H9 (cell line): ENCODE data around the gene POLK. TPM values are rescaled to one million over a fixed set of nuclear protein-coding genes. Genes with fewer than 3 reads are reported as not detected.

Experiments used
- DNase-seq: peaks from one replicate; pipeline ENCODE4 v3.0.0-alpha.2; 2017
- H2AFZ ChIP-seq: one replicate; pipeline ENCODE4 v1.6.1; 2013; ENCODE audit warnings: mild to moderate bottlenecking, low read length, control low read depth, moderate library complexity
- H2AK5ac ChIP-seq: 2 replicates; pipeline ENCODE4 v1.6.1; 2013; ENCODE audit warnings: low read length, control low read depth, mixed read lengths; ENCODE audit not compliant: insufficient read length
- H2BK120ac ChIP-seq: one replicate; pipeline ENCODE4 v1.6.1; 2013; ENCODE audit warnings: low read depth, mild to moderate bottlenecking, low read length, control low read depth, inconsistent platforms; ENCODE audit not compliant: poor library complexity, severe bottlenecking
- H2BK12ac ChIP-seq: 2 replicates; pipeline ENCODE4 v1.6.1; 2013; ENCODE audit warnings: low read length, control low read depth, mixed read lengths, low read depth; ENCODE audit not compliant: insufficient read length
- H2BK15ac ChIP-seq: 2 replicates; pipeline ENCODE4 v1.6.1; 2013; ENCODE audit warnings: low read depth, low read length, control low read depth
- H2BK20ac ChIP-seq: one replicate; pipeline ENCODE4 v1.6.1; 2013; ENCODE audit warnings: low read depth, mild to moderate bottlenecking, low read length, control low read depth, inconsistent platforms; ENCODE audit not compliant: poor library complexity, severe bottlenecking
- H2BK5ac ChIP-seq: 2 replicates; pipeline ENCODE4 v1.6.1; 2013; ENCODE audit warnings: low read length, control low read depth, mixed read lengths; ENCODE audit not compliant: insufficient read length
- H3K14ac ChIP-seq: 2 replicates; pipeline ENCODE4 v1.6.1; 2013; ENCODE audit warnings: low read length, control low read depth; ENCODE audit not compliant: insufficient read depth
- H3K18ac ChIP-seq: 2 replicates; pipeline ENCODE4 v1.6.1; 2013; ENCODE audit warnings: low read depth, mild to moderate bottlenecking, mixed read lengths, low read length, control low read depth; ENCODE audit not compliant: insufficient read length
- H3K23ac ChIP-seq: 2 replicates; pipeline ENCODE4 v1.6.1; 2013; ENCODE audit warnings: low read length, control low read depth, mixed read lengths, low read depth; ENCODE audit not compliant: insufficient read length
- H3K23me2 ChIP-seq: 2 replicates; pipeline ENCODE4 v1.6.1; 2013; ENCODE audit warnings: low read depth, mild to moderate bottlenecking, mixed read lengths, low read length, control low read depth; ENCODE audit not compliant: insufficient read length, poor library complexity, severe bottlenecking
- H3K27ac ChIP-seq: 2 replicates; pipeline ENCODE4 v1.5.1; 2013; ENCODE audit warnings: low read length, control low read depth, mixed read lengths, low read depth; ENCODE audit not compliant: insufficient read length
- H3K27me3 ChIP-seq: 2 replicates; pipeline ENCODE4 v1.6.1; 2013; ENCODE audit warnings: low read length, control low read depth, inconsistent platforms; ENCODE audit not compliant: insufficient read depth
- H3K4ac ChIP-seq: 2 replicates; pipeline ENCODE4 v1.6.1; 2013; ENCODE audit warnings: low read depth, mild to moderate bottlenecking, control low read depth, inconsistent platforms, low read length, moderate library complexity
- H3K4me1 ChIP-seq: 2 replicates; pipeline ENCODE4 v1.6.1; 2013; ENCODE audit warnings: low read length, control low read depth, inconsistent platforms; ENCODE audit not compliant: insufficient read depth
- H3K4me2 ChIP-seq: 2 replicates; pipeline ENCODE4 v1.6.1; 2013; ENCODE audit warnings: low read length, control low read depth, mixed read lengths; ENCODE audit not compliant: insufficient read length, insufficient read depth
- H3K56ac ChIP-seq: 2 replicates; pipeline ENCODE4 v1.6.1; 2013; ENCODE audit warnings: low read depth, mild to moderate bottlenecking, mixed read lengths, low read length, control low read depth; ENCODE audit not compliant: insufficient read length
- H3K79me1 ChIP-seq: 2 replicates; pipeline ENCODE4 v1.6.1; 2013; ENCODE audit warnings: low read depth, mild to moderate bottlenecking, moderate library complexity, low read length, control low read depth, inconsistent platforms; ENCODE audit not compliant: insufficient read depth, poor library complexity, severe bottlenecking
- H3K79me2 ChIP-seq: 2 replicates; pipeline ENCODE4 v1.6.1; 2013; ENCODE audit warnings: low read length, control low read depth, inconsistent platforms; ENCODE audit not compliant: insufficient read depth
- H3K9ac ChIP-seq: 2 replicates; pipeline ENCODE4 v1.6.1; 2013; ENCODE audit warnings: low read length, control low read depth, mixed read lengths; ENCODE audit not compliant: insufficient read length; ENCODE audit errors: extremely low read depth
- H3K9me3 ChIP-seq: one replicate; pipeline ENCODE4 v1.6.1; 2013; ENCODE audit warnings: low read depth, low read length, inconsistent platforms; ENCODE audit not compliant: control insufficient read depth
- H3T11ph ChIP-seq: one replicate; pipeline ENCODE4 v1.6.1; 2013; ENCODE audit warnings: mild to moderate bottlenecking, low read length, control low read depth, inconsistent platforms
- H4K20me1 ChIP-seq: one replicate; pipeline ENCODE4 v1.6.1; 2013; ENCODE audit not compliant: control insufficient read depth, insufficient read length, insufficient read depth
- H4K5ac ChIP-seq: 2 replicates; pipeline ENCODE4 v1.6.1; 2013; ENCODE audit warnings: low read depth, mild to moderate bottlenecking, mixed read lengths, low read length, control low read depth; ENCODE audit not compliant: insufficient read length
- H4K8ac ChIP-seq: replicated peaks from 2 replicates; pipeline ENCODE4 v1.6.1; 2013; ENCODE audit warnings: low read length, control low read depth, mixed read lengths, low read depth; ENCODE audit not compliant: insufficient read length
- H4K91ac ChIP-seq: 2 replicates; pipeline ENCODE4 v1.6.1; 2013; ENCODE audit warnings: low read depth, mild to moderate bottlenecking, moderate library complexity, mixed read lengths, low read length, control low read depth; ENCODE audit not compliant: insufficient read length
- H3K27ac Mint-ChIP-seq, 3 experiments: 2 replicates in 2 of 3; 3 replicates in 1 of 3; pipeline ENCODE4 v1.8.0; 2020 to 2021; ENCODE audit warnings: mixed read lengths in 3 of 3, mild to moderate bottlenecking in 1 of 3, moderate library complexity in 1 of 3
- H3K27me3 Mint-ChIP-seq: 2 replicates; pipeline ENCODE4 v1.8.0; 2021; ENCODE audit warnings: low read depth, mild to moderate bottlenecking, moderate library complexity, mixed read lengths
- H3K36me3 Mint-ChIP-seq, 3 experiments: 2 replicates in 2 of 3; 3 replicates in 1 of 3; pipeline ENCODE4 v1.8.0; 2020 to 2021; ENCODE audit warnings: low read depth in 3 of 3, mixed read lengths in 3 of 3; ENCODE audit not compliant: insufficient read depth in 1 of 3
- H3K4me1 Mint-ChIP-seq, 2 experiments: 2 replicates each; pipeline ENCODE4 v1.8.0; 2020; ENCODE audit warnings: mixed read lengths in 2 of 2
- H3K4me3 Mint-ChIP-seq, 2 experiments: 2 replicates in 1 of 2; 3 replicates in 1 of 2; pipeline ENCODE4 v1.8.0; 2020 to 2021; ENCODE audit warnings: mild to moderate bottlenecking in 2 of 2, mixed read lengths in 2 of 2, moderate library complexity in 1 of 2
- H3K9me3 Mint-ChIP-seq, 2 experiments: 2 replicates in 1 of 2; 3 replicates in 1 of 2; pipeline ENCODE4 v1.8.0; 2020; ENCODE audit warnings: mild to moderate bottlenecking in 2 of 2, mixed read lengths in 2 of 2, moderate library complexity in 1 of 2
- whole genome bisulfite sequencing: extraction: QIAGEN DNeasy Blood & Tissue Kit; methylation state at CpG from one replicate; pipeline ENCODE4 v1.1.7; 2013; ENCODE audit warnings: missing lambda C conversion rate, low lambda C conversion rate, mixed read lengths; ENCODE audit not compliant: insufficient read length; ENCODE audit errors: extremely low coverage; 5-methylcytosine and 5-hydroxymethylcytosine counted together
- total RNA-seq: library from RNA; stranded (reverse); gene quantifications from 2 replicates; pipeline ENCODE4 v1.2.1, GENCODE V29; 2021
- TF ChIP-seq, protein P1 (sequence below): fragments of 200-600 bp; sonication (generic); conservative IDR thresholded peaks from 3 replicates; pipeline ENCODE4 v1.8.0; 2021; ENCODE audit warnings: antibody characterized with exemption, mild to moderate bottlenecking

Gene POLK
- total RNA-seq, 1 experiment from 2014 or later: 7.6 TPM

DNA sequence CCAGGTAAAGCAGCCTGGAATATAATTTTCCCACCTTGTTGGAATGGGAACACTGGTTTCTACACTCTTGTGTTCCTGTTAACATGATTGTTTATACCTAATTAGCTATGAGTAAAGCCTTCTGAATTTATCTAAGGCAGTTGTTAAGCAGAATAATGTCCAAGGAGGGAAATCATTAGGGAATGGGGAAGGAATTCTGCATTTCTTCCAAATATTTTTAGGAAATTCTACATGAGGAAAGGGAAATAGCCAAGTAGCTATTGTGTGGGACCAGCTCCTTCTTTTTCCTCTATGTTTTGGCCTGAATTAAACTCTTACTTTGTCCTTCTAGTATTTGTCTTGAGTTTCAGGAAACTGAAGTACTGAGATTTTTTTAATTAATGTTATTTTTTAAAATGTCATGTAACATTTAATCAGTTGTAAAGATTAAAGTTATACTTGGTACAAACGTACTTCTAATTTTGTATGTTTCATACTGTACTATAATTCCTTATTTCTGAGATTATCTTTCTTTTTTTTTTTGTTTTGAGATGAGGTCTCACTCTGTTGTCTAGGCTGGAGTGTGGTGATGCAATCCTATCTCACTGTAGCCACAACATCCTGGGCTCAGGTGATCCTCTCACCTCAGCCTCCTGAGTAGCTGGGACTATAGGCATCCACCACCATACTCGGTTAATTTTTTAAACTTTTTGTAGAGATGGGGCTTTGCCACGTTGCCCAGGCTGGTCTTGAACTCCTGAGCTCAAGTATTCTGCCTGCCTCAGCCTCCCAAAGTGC, 128.0 kb downstream of the POLK start:
- no peaks in the 10 kb centered on the region for H3K9me3 ChIP-seq
- Mint-ChIP-seq H3K4me3 (no peak overlapping the region), H3K27me3 (no peaks in the 10 kb centered on the region; the same call in 1 of the 2 replicates), H3K36me3 (no peaks in the 10 kb centered on the region), H3K27ac (no peak overlapping the region), H3K9me3 (peaks cover 0 to 2% of the 10 kb centered on the region in 2 experiments; a peak in 2 of 5 replicates), H3K4me1 (peaks cover 3 to 6% of the 10 kb centered on the region in 2 experiments; a peak in 3 of 4 replicates)
- H3K79me2 ChIP-seq: no peaks in the 10 kb centered on the region
- DNase-seq: no peak
- H4K20me1 ChIP-seq: no peaks in the 10 kb centered on the region
- H3K27ac ChIP-seq: no peak overlapping the region
- peaks cover 2% of the 10 kb centered on the region; the same call in 1 of the 2 replicates for H3K27me3 ChIP-seq
- H3K4me1 ChIP-seq: no peaks in the 10 kb centered on the region
- no peak overlapping the region for H3K18ac ChIP-seq
- no peak overlapping the region for H2AK5ac ChIP-seq
- no peak overlapping the region for H2BK120ac ChIP-seq
- no peak overlapping the region for H4K91ac ChIP-seq
- H3K14ac ChIP-seq: no peak overlapping the region
- no peak overlapping the region for H4K8ac ChIP-seq
- no peak overlapping the region for H3T11ph ChIP-seq
- H3K9ac ChIP-seq: no peak overlapping the region
- H2BK12ac ChIP-seq: no peak overlapping the region
- no CpG with 5 or more reads among the region's 3 CpGs for WGBS
- no peak overlapping the region for H3K23ac ChIP-seq
- no peak overlapping the region for H2AFZ ChIP-seq
- TF ChIP-seq, protein P1, sequence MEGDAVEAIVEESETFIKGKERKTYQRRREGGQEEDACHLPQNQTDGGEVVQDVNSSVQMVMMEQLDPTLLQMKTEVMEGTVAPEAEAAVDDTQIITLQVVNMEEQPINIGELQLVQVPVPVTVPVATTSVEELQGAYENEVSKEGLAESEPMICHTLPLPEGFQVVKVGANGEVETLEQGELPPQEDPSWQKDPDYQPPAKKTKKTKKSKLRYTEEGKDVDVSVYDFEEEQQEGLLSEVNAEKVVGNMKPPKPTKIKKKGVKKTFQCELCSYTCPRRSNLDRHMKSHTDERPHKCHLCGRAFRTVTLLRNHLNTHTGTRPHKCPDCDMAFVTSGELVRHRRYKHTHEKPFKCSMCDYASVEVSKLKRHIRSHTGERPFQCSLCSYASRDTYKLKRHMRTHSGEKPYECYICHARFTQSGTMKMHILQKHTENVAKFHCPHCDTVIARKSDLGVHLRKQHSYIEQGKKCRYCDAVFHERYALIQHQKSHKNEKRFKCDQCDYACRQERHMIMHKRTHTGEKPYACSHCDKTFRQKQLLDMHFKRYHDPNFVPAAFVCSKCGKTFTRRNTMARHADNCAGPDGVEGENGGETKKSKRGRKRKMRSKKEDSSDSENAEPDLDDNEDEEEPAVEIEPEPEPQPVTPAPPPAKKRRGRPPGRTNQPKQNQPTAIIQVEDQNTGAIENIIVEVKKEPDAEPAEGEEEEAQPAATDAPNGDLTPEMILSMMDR: no peak
- H2BK5ac ChIP-seq: no peak overlapping the region
- H3K4ac ChIP-seq: no peak overlapping the region
- no peaks in the 10 kb centered on the region for H3K79me1 ChIP-seq
- H3K23me2 ChIP-seq: no peaks in the 10 kb centered on the region
- no peak overlapping the region for H3K4me2 ChIP-seq
- no peak overlapping the region for H2BK15ac ChIP-seq
- no peak overlapping the region for H4K5ac ChIP-seq
- H2BK20ac ChIP-seq: no peak overlapping the region
- no peak overlapping the region for H3K56ac ChIP-seq
